ENCODE data around the gene APOB. TPM values are rescaled to one million over a fixed set of nuclear protein-coding genes. Genes with fewer than 3 reads are reported as not detected.
A peak's percentile ranks its signal among the peaks of the same experiment; 100 is the strongest.

APOB gene
- total and polyA plus RNA-seq, 2 of the 13 experiments (the other 11 are each of a cell fraction or from before 2014, with no cell fraction given): 1,569 to 2,515 TPM

DNA sequence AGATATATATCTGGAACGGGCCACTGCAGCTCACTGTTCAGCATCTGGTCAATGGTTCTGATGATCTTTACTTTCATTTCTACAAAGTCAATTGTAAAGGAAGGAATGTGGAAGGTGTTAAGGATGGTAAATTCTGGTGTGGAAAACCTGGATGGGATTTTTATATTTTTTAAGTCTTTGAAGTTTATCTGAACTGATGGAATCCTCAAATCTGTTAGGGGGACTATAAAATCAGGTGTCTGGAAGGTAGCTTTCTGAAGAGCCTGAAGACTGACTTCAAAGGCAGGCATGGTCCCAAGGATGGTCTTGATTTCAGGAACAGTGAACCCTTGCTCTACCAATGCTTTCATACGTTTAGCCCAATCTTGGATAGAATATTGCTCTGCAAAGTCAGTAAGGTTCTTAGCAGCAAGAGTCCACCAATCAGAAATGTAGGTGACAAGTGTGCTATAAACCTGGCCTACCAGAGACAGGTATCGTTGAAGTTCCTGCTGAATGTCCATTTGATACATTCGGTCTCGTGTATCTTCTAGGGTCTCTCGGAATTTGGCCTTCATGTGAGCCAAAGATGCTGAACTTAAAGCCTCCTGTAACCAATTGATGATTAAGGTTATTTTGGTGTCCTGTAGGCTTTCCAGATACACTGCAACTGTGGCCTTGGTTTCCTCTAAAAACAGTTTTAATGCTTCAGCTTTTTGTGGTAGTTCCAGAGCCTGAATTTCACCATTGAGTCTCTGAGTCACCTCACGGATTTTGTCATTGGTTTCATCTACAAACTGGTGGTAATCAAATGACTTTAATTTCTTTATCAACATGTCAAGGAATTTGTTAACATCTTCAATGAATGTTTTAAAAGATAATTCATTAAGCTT lies 34.8 kb downstream of the APOB start (continued):
- TF ChIP-seq SP2 (CRISPR knock-in tag; IDR thresholded peaks at IDR 0.05): no peak
- 0 out of 2 replicates have a peak, but pooled peaks have one; percentile 15 for TF ChIP-seq ZNF124 (CRISPR knock-in tag; IDR thresholded peaks at IDR 0.05)
- TF ChIP-seq ZMAT3 (CRISPR knock-in tag; conservative IDR thresholded peaks at IDR 0.05): 0 out of 2 replicates have a peak, but pooled peaks have one; percentile 46
- TF ChIP-seq, protein P1, sequence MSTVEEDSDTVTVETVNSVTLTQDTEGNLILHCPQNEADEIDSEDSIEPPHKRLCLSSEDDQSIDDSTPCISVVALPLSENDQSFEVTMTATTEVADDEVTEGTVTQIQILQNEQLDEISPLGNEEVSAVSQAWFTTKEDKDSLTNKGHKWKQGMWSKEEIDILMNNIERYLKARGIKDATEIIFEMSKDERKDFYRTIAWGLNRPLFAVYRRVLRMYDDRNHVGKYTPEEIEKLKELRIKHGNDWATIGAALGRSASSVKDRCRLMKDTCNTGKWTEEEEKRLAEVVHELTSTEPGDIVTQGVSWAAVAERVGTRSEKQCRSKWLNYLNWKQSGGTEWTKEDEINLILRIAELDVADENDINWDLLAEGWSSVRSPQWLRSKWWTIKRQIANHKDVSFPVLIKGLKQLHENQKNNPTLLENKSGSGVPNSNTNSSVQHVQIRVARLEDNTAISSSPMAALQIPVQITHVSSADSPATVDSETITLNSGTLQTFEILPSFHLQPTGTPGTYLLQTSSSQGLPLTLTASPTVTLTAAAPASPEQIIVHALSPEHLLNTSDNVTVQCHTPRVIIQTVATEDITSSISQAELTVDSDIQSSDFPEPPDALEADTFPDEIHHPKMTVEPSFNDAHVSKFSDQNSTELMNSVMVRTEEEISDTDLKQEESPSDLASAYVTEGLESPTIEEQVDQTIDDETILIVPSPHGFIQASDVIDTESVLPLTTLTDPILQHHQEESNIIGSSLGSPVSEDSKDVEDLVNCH (CRISPR knock-in tag; IDR thresholded peaks at IDR 0.05): no peak
- peak; percentile 60; the same call in 1 of the 2 replicates for TF ChIP-seq ZNF616 (CRISPR knock-in tag; IDR thresholded peaks at IDR 0.05; ENCODE audit: low read depth)
- 0 out of 2 replicates have a peak, but pooled peaks have one; percentile 25 for TF ChIP-seq ZNF773 (CRISPR knock-in tag; IDR thresholded peaks at IDR 0.05; ENCODE audit: borderline replicate concordance)
- 0 out of 2 replicates have a peak, but pooled peaks have one; percentile 74 for TF ChIP-seq BATF2 (CRISPR knock-in tag; IDR thresholded peaks at IDR 0.05)
- TF ChIP-seq TOPORS (CRISPR knock-in tag; IDR thresholded peaks at IDR 0.05): no peak
- no peak for TF ChIP-seq ZNF33B (CRISPR knock-in tag; IDR thresholded peaks at IDR 0.05)
- peak; percentile 56; the same call in 1 of the 2 replicates for TF ChIP-seq DNMT3B (CRISPR knock-in tag; conservative IDR thresholded peaks at IDR 0.05)
- TF ChIP-seq TFE3 (CRISPR knock-in tag; IDR thresholded peaks at IDR 0.05): 0 out of 2 replicates have a peak, but pooled peaks have one; percentile 17
- no peak; the same call in 1 of the 2 replicates for TF ChIP-seq AHR (CRISPR knock-in tag; IDR thresholded peaks at IDR 0.05)
- no peak for TF ChIP-seq ZNF276 (CRISPR knock-in tag; IDR thresholded peaks at IDR 0.05; ENCODE audit: low read depth)
- no peak for TF ChIP-seq ZNF512B (CRISPR knock-in tag; IDR thresholded peaks at IDR 0.05; ENCODE audit: borderline replicate concordance)
- 0 out of 2 replicates have a peak, but pooled peaks have one; percentile 19 for TF ChIP-seq SNAI1 (CRISPR knock-in tag; IDR thresholded peaks at IDR 0.05; ENCODE audit: borderline replicate concordance)
- TF ChIP-seq BHLHE40 (IDR thresholded peaks at IDR 0.05; ENCODE audit: low read length): no peak
- no peak for TF ChIP-seq ZNF570 (CRISPR knock-in tag; IDR thresholded peaks at IDR 0.05; ENCODE audit: borderline replicate concordance)
- TF ChIP-seq, protein P2, sequence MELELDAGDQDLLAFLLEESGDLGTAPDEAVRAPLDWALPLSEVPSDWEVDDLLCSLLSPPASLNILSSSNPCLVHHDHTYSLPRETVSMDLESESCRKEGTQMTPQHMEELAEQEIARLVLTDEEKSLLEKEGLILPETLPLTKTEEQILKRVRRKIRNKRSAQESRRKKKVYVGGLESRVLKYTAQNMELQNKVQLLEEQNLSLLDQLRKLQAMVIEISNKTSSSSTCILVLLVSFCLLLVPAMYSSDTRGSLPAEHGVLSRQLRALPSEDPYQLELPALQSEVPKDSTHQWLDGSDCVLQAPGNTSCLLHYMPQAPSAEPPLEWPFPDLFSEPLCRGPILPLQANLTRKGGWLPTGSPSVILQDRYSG (CRISPR knock-in tag; IDR thresholded peaks at IDR 0.05): 0 out of 2 replicates have a peak, but pooled peaks have one; percentile 38

Measured in HepG2 (cell line).